Body of pancreas (tissue), 4 donors: ENCODE measurements around the gene SPOP. TPM values are rescaled to one million over a fixed set of nuclear protein-coding genes. Genes with fewer than 3 reads are reported as not detected.
A peak's percentile ranks its signal among the peaks of the same experiment; 100 is the strongest.
"Not testable (repeated sequence)": the region's sequence is repeated elsewhere in the genome, so short reads cannot be mapped to it uniquely, and the experiment has no call there.

Experiments used
- ATAC-seq: fragments of 150-250 bp; one replicate; pipeline ENCODE4 v1.9.1; 2016
- DNase-seq, 4 donors: peaks; one replicate each; pipeline ENCODE4 v3.0.0-alpha.2; 2019
- H3K27ac ChIP-seq, 4 donors: fragments of 200-600 bp; sonication (generic); 1 replicate in 3 of 4; 2 replicates in 1 of 4; pipeline versions ENCODE4 v1.5.1 to v1.6.1; 2016 to 2019; ENCODE audit warnings: mild to moderate bottlenecking in 1 of 4, mixed read lengths in 1 of 4, moderate library complexity in 1 of 4
- H3K27me3 ChIP-seq, 2 donors: fragments of 200-600 bp; sonication (generic); one replicate each; pipeline ENCODE4 v1.6.0; 2016; ENCODE audit warnings: mild to moderate bottlenecking in 1 of 2
- H3K36me3 ChIP-seq, 2 donors: fragments of 200-600 bp; sonication (generic); replicated peaks in 1 of 2; 2 replicates each; pipeline ENCODE4 v1.5.1; 2016; ENCODE audit warnings: low read depth in 2 of 2; ENCODE audit not compliant: insufficient read depth in 1 of 2
- H3K4me1 ChIP-seq: fragments of 200-600 bp; sonication (generic); one replicate; pipeline ENCODE4 v1.6.0; 2016
- H3K4me3 ChIP-seq, 2 donors: fragments of 200-600 bp; sonication (generic); 1 replicate in 1 of 2; 2 replicates in 1 of 2; pipeline ENCODE4 v1.5.1; 2016 to 2019
- H3K9me3 ChIP-seq, 3 donors: fragments of 200-600 bp; sonication (generic); 1 replicate in 2 of 3; 2 replicates in 1 of 3; pipeline ENCODE4 v1.5.1; 2016
- CTCF ChIP-seq, 7 experiments: fragments of 450-650 bp in 4 of 7; fragments of 200-600 bp in 3 of 7; sonication (generic) in 3 of 7; IDR thresholded peaks; one replicate each; pipeline ENCODE4 v1.5.1; 2016 to 2019; ENCODE audit warnings: antibody characterized with exemption in 7 of 7
- POLR2A ChIP-seq, 3 donors: fragments of 450-650 bp; IDR thresholded peaks; one replicate each; pipeline ENCODE4 v1.6.1; 2016; ENCODE audit warnings: antibody characterized with exemption in 3 of 3, mild to moderate bottlenecking in 2 of 3
- WGBS, 2 donors: methylation state at CpG; one replicate each; pipeline ENCODE4 v1.1.5; 2017; 5-methylcytosine and 5-hydroxymethylcytosine counted together
- intact Hi-C: fragments of 100-400 bp; cut with DNase I; formaldehyde crosslinking; loops from one replicate; pipeline ENCODE4 v1.15.1; 2023
- total RNA-seq, 2 donors: library from RNA; depleted of rRNA; stranded (reverse); fragments of >200 nt; gene quantifications; one replicate each; pipeline ENCODE4 v1.1.0, GENCODE V29; 2016

The SPOP gene
- total RNA-seq, 2 donors from 2014 or later: 42.3 to 57.4 TPM

- Histone ChIP-seq H3K36me3 (no peaks in the 10 kb centered on the region), H3K4me3 (no peak overlapping the region), H3K27ac (peak overlapping the region in 1 of 4 donors; percentile 50), H3K4me1 (peaks cover 20% of the 10 kb centered on the region), H3K9me3 (no peaks in the 10 kb centered on the region), H3K27me3 (no peaks in the 10 kb centered on the region)
- intact Hi-C loops: no loop called here
- WGBS, 2 donors: 87 to 89% methylated on average over 10 of the region's 10 CpGs
- peak; percentile 45 for ATAC-seq
- TF ChIP-seq POLR2A (IDR thresholded peaks at IDR 0.05) (no peak), CTCF (IDR thresholded peaks at IDR 0.05) (no peak)
- peak in 1 of 4 donors; percentile 10 for DNase-seq
Measured at GRCh38 chr17:49646391-49647255, 31.3 kb downstream of the SPOP start.

GRCh38 chr17:49646056-49646390, 31.9 kb downstream of the SPOP start:
- H3K4me3 ChIP-seq, H3K36me3 ChIP-seq, intact Hi-C loops, DNase-seq, H3K27me3 ChIP-seq, H3K9me3 ChIP-seq, ATAC-seq: not testable (repeated sequence)
- WGBS, 2 donors: 93% methylated on average over 1 of the region's 1 CpG
- peak overlapping the region in 1 of 4 donors; percentile 1 for H3K27ac ChIP-seq
- H3K4me1 ChIP-seq: peaks cover 20% of the 10 kb centered on the region

GRCh38 chr17:49645654-49646053, 32.2 kb downstream of the SPOP start:
- Histone ChIP-seq H3K9me3 (no peaks in the 10 kb centered on the region), H3K27me3 (no peaks in the 10 kb centered on the region), H3K27ac (peak overlapping the region in 1 of 4 donors; percentile 1), H3K36me3 (no peaks in the 10 kb centered on the region), H3K4me3 (no peak overlapping the region), H3K4me1 (peaks cover 20% of the 10 kb centered on the region)
- WGBS, 2 donors: 19 to 34% methylated on average over 1 of the region's 1 CpG
- TF ChIP-seq CTCF (IDR thresholded peaks at IDR 0.05) (no peak), POLR2A (IDR thresholded peaks at IDR 0.05) (no peak)
- no peak for DNase-seq
- intact Hi-C loops: no loop called here
- no peak for ATAC-seq

GRCh38 chr17:49640556-49640955, 37.3 kb downstream of the SPOP start:
- Histone ChIP-seq H3K9me3 (no peaks in the 10 kb centered on the region), H3K4me1 (peaks cover 6% of the 10 kb centered on the region), H3K4me3 (no peak overlapping the region), H3K36me3 (no peaks in the 10 kb centered on the region), H3K27ac (no peak overlapping the region), H3K27me3 (no peaks in the 10 kb centered on the region)
- intact Hi-C loops: no loop called here
- ATAC-seq (no peak), DNase-seq (no peak)
- WGBS, 2 donors: 96% methylated on average over 3 of the region's 3 CpGs
- no peak for TF ChIP-seq POLR2A (IDR thresholded peaks at IDR 0.05)
- TF ChIP-seq CTCF (IDR thresholded peaks at IDR 0.05): no peak

GRCh38 chr17:49638818-49639217, 39.1 kb downstream of the SPOP start:
- WGBS, 2 donors: 91 to 95% methylated on average over 5 of the region's 5 CpGs
- intact Hi-C loops: no loop called here
- no peak overlapping the region for H3K27ac ChIP-seq

More at GRCh38 chr17:49638818-49639217, 39.1 kb downstream of the SPOP start:
- Histone ChIP-seq H3K4me1 (peaks cover 23% of the 10 kb centered on the region), H3K9me3 (no peaks in the 10 kb centered on the region), H3K4me3 (no peak overlapping the region), H3K27me3 (no peaks in the 10 kb centered on the region), H3K36me3 (no peaks in the 10 kb centered on the region)
- ATAC-seq (no peak), DNase-seq (no peak)
- TF ChIP-seq POLR2A (IDR thresholded peaks at IDR 0.05): no peak
- TF ChIP-seq CTCF (IDR thresholded peaks at IDR 0.05): no peak
